ENCODE data around the gene PLEKHA3.
"Not testable (repeated sequence)": the region's sequence is repeated elsewhere in the genome, so short reads cannot be mapped to it uniquely, and the experiment has no call there.

The PLEKHA3 gene

GRCh38 chr2:178525460-178525859, 45.2 kb downstream of the PLEKHA3 start:
- DNase-seq (ENCODE audit: low read depth), result not testable (repeated sequence)

- DNase-seq (ENCODE audit: low read depth), result no peak
Observed at GRCh38 chr2:178526256-178526655, 46.0 kb downstream of the PLEKHA3 start.

GRCh38 chr2:178527592-178527991, 47.3 kb downstream of the PLEKHA3 start:
- DNase-seq (ENCODE audit: low read depth), result no peak

- DNase-seq (ENCODE audit: low read depth), result no peak
Observed at GRCh38 chr2:178528647-178529046, 48.4 kb downstream of the PLEKHA3 start.

- no peak for DNase-seq (ENCODE audit: low read depth)
Observed at GRCh38 chr2:178529194-178529593, 48.9 kb downstream of the PLEKHA3 start.

GRCh38 chr2:178530131-178530530, 49.9 kb downstream of the PLEKHA3 start:
- DNase-seq (ENCODE audit: low read depth), result no peak

- DNase-seq (ENCODE audit: low read depth), result no peak
Observed at GRCh38 chr2:178530625-178531142, 50.4 kb downstream of the PLEKHA3 start.

GRCh38 chr2:178531168-178531567, 50.9 kb downstream of the PLEKHA3 start:
- DNase-seq (ENCODE audit: low read depth), result no peak

- no peak for DNase-seq (ENCODE audit: low read depth)
Observed at GRCh38 chr2:178536037-178536436, 55.8 kb downstream of the PLEKHA3 start.

GRCh38 chr2:178542161-178542560, 61.9 kb downstream of the PLEKHA3 start:
- DNase-seq (ENCODE audit: low read depth), result no peak

GRCh38 chr2:178542569-178542968, 62.3 kb downstream of the PLEKHA3 start:
- no peak for DNase-seq (ENCODE audit: low read depth)

GRCh38 chr2:178550352-178550751, 70.1 kb downstream of the PLEKHA3 start:
- DNase-seq (ENCODE audit: low read depth), result no peak

GRCh38 chr2:178553047-178553446, 72.8 kb downstream of the PLEKHA3 start:
- DNase-seq (ENCODE audit: low read depth), result no peak
